Stimulated activated CD8-positive, alpha-beta memory T cell treated with anti-CD3 and anti-CD28 coated beads, Interleukin-4, amount 100 ng/mL, for 1 hour (primary cell): ENCODE measurements around the gene CPLANE2.

Source experiments
- DNase-seq, 2 donors: peaks; one replicate each; pipeline ENCODE4 v3.0.0-alpha.2; 2020; ENCODE audit warnings: low read depth in 2 of 2, low spot score in 1 of 2

CPLANE2 gene

DNA sequence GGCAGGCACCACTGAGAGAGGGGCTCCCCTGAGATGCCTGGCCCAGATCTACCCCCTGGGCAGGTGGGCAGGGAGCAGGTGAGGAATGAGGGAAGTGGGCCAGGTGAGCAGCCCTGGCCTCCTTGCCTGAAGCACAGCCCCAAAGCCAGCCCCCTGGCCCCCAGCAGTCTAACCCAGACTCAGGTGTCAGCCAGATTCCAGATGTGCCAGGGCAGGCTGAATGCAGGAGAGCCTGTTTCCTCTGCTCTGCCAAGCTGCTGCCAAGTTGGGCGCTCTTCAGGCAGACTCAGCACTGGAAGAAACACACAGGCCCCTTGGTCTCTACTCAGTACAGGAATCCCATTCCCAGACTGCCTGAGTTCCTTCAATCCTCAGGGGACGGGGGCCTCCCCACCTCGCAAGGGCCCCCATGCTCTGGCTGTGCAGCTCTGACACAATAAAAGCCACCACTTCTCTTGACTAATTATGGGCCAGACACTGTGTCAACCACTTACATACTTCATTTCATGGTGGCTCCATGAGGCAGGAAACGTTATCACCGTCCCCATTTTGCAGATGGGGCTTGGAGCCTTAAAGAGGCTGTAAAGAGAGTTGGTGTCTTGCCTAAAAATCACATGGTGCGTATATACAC, 45.0 kb downstream of the CPLANE2 start:
- DNase-seq, result no peak

DNA sequence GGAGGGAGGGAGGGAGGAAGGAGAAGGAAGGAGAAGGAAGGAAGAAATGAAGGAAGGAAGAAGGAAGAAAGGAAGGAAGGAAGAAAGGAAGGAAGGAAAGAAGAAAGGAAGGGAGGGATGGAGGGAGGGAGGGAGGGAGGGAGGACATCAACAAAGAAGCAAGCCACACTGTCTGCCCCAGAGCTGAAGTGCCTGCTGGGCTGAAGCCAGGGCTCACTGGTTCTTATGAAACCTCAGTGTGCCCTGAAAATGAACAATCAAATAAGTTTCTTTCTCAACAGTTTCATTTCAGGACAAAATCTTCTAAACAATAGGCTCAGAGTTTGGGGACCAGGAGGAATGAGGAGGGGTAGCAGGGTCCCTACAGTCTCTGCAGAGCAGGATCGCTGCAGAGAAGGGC, 45.7 kb downstream of the CPLANE2 start:
- no peak for DNase-seq

DNA sequence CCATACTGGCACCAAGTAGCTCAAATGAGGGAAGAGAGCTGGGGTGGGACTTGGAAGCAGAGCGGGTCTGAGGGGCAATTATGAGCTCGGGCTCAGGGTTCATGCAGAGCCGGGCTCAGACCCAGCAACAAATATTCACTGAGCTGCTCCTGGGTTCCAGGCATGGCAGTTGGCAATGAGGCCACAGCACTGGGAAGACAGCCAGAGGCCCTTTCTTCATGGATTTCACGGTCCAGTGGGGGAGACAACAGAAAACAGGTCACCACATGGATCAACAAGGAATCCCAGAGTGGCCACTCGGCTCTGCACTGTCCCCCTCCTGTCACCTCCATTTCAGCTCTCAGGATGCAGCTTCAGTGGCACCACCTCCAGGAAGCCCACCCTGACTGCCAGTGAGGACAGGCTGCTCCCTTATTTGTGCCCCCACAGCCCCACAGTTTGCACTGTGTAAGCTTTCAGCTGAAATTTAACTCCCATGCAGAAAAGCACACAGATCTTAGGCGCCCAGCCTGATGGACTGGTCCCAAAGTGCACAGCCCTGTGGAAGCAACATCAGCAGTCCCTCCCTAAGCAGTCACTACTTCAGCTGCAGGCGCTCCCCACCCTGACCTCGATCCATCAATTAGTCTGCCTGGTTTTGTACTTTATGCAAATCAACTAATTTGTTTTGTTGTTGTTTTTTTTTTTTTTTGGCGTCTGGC, 46.9 kb downstream of the CPLANE2 start:
- DNase-seq, result no peak

DNA sequence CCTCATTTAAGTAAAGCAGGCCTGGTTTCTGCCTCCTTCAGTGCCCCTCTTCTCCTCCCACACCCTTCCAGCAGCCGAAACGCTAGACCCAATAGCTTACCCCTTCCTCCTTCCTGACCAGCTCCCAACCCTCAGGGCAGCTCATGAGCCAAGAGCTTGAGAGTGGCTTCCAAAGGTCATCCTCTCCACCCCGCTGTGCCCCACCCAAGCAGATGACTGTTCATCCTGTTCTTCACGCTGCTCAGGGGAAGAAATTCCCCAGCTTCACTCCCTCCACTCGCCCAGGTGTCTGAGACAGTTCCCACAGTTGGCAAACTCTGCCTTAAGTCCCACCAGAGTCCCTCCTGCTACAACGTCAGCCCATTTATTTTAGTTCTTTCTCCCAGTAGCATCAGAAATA, 48.0 kb downstream of the CPLANE2 start:
- DNase-seq, result no peak

DNA sequence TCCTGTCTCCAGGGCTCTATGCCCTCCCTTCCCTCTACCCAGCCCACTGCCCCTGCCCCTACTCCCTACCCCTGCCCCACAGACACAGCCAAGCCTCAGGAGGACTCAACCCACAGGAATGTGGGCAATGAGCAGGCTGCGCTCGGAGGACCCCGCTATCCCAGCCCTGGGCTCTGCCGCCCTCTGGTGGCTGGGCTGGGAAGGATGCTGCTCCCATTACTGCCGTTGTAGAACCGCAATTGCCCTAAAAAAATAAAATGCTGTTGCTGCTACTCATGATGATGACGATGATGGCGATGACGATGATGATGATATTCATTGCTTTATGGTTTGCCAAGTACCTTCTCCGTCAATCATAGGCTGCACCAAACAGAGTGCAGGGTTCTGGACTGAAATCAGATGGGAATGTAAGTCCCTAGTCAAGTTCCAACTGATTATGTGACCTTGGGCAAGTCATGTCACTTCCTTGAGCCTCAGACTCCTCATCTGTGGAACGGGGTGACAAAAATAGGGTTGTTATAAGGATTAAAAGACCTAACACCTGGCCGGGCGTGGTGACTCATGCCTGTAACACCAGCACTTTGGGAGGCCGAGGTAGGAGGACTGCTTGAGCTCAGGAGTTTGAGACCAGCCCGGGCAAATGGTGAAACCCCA, 49.1 kb downstream of the CPLANE2 start:
- DNase-seq, result peak; percentile 52 to 54

DNA sequence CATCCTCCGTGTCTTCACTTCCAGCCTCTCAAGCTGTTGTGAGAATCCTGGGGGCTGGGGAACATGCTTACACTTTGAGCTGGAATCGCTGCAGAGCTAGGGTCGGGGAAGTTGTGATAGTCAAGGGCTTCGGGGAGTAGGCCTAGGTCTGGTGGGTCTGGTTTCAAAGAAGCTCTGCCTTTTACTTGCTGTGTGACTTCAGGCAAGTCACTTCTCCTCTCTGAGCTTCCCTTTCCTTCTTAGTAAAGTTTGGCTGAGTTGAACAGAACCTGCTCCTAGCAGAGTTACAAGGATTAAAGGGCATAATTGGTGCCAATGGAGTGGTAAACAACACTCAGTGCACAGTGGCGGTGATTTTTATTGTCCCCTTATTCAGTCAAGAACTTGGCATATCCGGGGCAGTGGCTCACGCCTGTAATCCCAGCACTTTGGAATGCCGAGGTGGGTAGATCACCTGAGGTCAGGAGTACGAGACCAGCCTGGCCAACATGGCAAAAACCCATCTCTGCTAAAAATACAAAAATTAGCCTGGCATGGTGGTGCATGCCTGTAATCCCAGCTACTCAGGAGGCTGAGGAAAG, 50.2 kb downstream of the CPLANE2 start:
- no peak for DNase-seq

DNA sequence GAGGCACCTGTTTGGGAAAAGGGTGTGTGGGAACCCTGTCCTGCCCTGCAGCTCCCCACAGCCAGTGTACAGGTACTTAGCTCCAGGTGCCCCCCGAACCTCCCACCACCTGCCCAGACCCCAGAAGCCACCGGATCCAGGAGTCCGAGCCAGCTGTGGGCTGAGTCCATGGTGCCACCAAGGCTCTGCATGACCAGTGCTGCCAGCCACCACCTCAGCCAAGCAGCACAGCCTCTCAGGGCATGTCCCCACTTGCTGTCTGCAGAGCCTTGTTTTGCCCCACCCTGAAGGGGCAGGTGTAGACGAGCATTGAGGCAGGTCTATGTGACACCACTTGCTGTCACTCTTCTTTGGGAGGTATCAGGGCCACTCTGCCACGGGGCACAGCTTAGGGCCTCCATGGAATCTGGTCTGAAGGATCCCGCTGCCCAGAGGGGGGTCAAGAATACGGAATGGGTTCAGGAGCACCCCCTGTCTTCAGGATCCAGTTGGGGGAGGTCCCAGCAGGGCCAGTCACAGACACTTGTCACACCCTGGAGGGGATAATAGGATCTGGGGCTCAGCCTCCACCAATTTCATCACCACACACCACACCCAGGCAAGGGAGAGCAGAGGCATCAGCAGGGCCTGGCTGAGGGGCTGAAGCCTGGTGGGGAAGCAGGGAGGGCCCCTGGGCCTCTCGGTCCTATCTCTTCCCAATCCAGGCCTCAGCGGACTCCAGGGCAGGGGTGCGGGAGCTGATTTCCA, 52.3 kb downstream of the CPLANE2 start:
- no peak for DNase-seq

DNA sequence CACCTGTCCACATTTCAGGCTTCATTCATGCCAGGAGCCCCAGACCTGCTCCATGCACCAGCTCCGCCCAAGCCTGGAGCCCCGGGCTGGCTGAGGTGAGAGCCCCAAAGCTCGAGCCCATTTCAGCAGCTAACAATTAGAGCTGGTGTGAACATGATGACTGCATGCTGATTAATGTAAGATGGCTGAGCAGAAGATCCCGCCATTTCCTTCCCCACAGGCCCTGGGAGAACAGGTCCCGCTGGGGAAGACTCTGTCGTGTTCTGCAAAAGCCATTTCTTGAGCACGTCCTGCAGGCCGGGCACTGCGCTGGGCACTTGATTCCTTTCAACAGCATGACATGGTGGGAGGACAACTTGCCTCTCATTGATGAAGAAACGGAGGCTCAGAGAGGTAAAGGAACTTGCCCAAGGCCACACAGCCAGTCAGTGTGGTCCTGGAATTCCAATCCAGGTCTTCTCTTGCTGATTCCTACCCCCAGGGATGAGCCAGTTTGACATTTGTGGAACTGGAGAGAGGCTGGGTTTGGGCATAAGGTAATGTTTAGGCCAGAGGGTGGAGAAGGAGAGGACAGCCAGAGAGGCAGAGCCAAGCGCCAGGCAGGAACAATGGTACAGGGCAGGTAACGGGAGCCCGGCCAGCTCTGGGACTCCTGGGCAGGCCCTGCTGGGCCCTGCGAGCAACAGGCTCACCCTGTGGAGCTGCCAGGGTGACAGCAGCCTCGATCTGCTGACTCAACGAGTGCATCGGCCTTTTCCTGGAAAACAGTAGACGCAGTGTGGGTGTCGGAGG, 53.0 kb downstream of the CPLANE2 start:
- no peak for DNase-seq

DNA sequence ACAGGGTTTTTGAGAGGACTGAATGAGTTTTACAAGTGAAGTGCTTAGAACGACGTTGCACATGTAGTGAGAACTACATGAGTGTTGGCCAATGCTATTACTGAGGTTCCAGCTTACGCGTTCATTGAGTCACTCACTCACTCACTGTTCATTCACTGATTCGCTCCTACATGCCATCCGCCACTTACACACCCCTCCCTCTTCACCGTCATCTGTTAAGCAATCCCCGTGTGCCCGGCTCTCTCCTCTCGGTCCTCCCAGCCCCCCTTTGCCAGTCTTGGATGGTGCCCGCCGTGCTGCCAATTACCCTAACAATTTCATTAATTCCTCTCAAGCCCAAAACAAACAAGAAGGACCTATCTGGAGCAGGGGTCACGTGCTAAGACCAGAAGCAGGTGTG, 53.8 kb downstream of the CPLANE2 start:
- DNase-seq, result no peak

DNA sequence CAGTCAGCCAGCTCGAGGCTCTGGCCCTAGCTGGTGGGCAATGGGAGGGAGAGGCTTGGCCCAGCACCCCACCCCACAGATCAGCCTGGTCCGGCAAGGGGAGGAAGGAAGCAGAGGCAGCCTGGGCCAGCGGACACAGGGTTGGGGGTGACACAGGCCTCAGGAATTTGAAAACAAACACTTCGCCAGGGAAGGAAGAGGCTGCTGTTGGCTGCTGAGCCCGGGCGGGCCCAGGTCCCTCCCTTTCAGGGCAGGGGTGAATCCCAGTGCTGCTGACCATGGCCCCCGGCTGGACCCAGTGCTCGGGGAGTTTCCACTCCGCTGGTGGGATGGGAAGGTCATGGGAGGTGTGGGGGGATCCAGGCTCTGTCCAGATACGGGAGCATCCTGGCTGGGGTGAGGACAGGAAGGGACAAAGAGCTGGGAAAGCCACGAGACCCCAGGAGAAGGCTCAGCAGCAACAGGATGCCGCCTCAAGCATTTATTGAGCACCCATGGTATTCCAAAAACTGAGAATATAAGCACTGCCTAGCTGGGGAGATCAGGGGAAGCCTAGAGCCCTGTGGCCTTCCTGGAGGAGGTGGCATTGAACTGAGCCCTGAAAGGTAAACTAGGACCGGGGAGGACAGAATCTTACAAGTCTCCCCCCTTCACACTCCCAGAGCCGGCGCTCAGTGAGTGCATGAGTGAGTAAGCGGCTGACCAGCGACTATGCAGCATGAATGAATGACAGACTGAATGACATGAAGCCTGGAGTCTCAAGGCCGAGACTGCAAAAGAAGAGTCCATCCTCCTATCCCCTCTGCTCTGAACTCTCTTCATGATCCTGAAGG, 54.9 kb downstream of the CPLANE2 start:
- no peak for DNase-seq
